HepG2 (cell line): ENCODE measurements around the gene OR4K2.

Experiments used
- POLR2G ChIP-seq: fragments of 200-400 bp; formaldehyde crosslinking; IDR thresholded peaks from 2 replicates; pipeline ENCODE4 v1.6.1; 2018; ENCODE audit warnings: mild to moderate bottlenecking, low read depth, low read length, moderate library complexity
- ZNF263 ChIP-seq: sonication (generic); formaldehyde crosslinking; IDR thresholded peaks from 2 replicates; pipeline ENCODE4 v1.4.0; 2020; ENCODE audit warnings: missing genetic modification reagents
- ZNF687 ChIP-seq: sonication (generic); formaldehyde crosslinking; IDR thresholded peaks from 2 replicates; pipeline ENCODE4 v1.5.1; 2020; ENCODE audit warnings: mild to moderate bottlenecking, missing genetic modification reagents, moderate library complexity
- ZSCAN9 ChIP-seq: IDR thresholded peaks from 2 replicates; pipeline ENCODE4 v1.6.1; 2016; ENCODE audit warnings: borderline replicate concordance

- no peak for TF ChIP-seq ZNF263 (CRISPR knock-in tag)
- no peak for TF ChIP-seq POLR2G
- no peak for TF ChIP-seq ZNF687 (CRISPR knock-in tag)
- no peak for TF ChIP-seq ZSCAN9
Observed at GRCh38 chr14:19828314-19828713, 46.6 kb upstream of the OR4K2 start.
